ENCODE results near the gene POLE.
A peak's percentile ranks its signal among the peaks of the same experiment; 100 is the strongest.
"Not testable (repeated sequence)": the region's sequence is repeated elsewhere in the genome, so short reads cannot be mapped to it uniquely, and the experiment has no call there.

The POLE gene

GRCh38 chr12:132601171-132601883 is 85.8 kb downstream of the POLE start:
- Histone ChIP-seq H3K9me3 (ENCODE audit: insufficient read depth, low read depth, low read length) (no peaks in the 10 kb centered on the region), H3K4me3 (ENCODE audit: low read length) (no peak overlapping the region), H3K36me3 (ENCODE audit: insufficient read depth, low read depth, low read length) (no peaks in the 10 kb centered on the region), H3K27ac (ENCODE audit: low read length) (no peak overlapping the region), H3K4me1 (ENCODE audit: insufficient read depth, low read length) (no peaks in the 10 kb centered on the region), H3K27me3 (ENCODE audit: insufficient read depth, low read length) (peaks cover 85% of the 10 kb centered on the region), H3K9ac (ENCODE audit: low read depth, low read length) (no peak overlapping the region)

- Histone ChIP-seq H3K9ac (ENCODE audit: low read depth, low read length) (no peak overlapping the region), H3K4me1 (ENCODE audit: insufficient read depth, low read length) (no peaks in the 10 kb centered on the region), H3K4me3 (ENCODE audit: low read length) (peak overlapping the region; percentile 55; the same call in 1 of the 2 replicates), H3K9me3 (ENCODE audit: insufficient read depth, low read depth, low read length) (no peaks in the 10 kb centered on the region), H3K27ac (ENCODE audit: low read length) (no peak overlapping the region), H3K36me3 (ENCODE audit: insufficient read depth, low read depth, low read length) (no peaks in the 10 kb centered on the region), H3K27me3 (ENCODE audit: insufficient read depth, low read length) (peaks cover 85% of the 10 kb centered on the region)
Measured at GRCh38 chr12:132600048-132601032, 86.8 kb downstream of the POLE start.

GRCh38 chr12:132599502-132599901 is 87.6 kb downstream of the POLE start:
- not testable (repeated sequence) for H3K9ac ChIP-seq (ENCODE audit: low read depth, low read length); H3K27ac ChIP-seq (ENCODE audit: low read length); H3K4me3 ChIP-seq (ENCODE audit: low read length); H3K4me1 ChIP-seq (ENCODE audit: insufficient read depth, low read length); H3K9me3 ChIP-seq (ENCODE audit: insufficient read depth, low read depth, low read length); H3K36me3 ChIP-seq (ENCODE audit: insufficient read depth, low read depth, low read length)
- peaks cover 83% of the 10 kb centered on the region for H3K27me3 ChIP-seq (ENCODE audit: insufficient read depth, low read length)

GRCh38 chr12:132597333-132598316 is 89.5 kb downstream of the POLE start:
- Histone ChIP-seq H3K4me3 (ENCODE audit: low read length) (peak overlapping the region; percentile 49), H3K9me3 (ENCODE audit: insufficient read depth, low read depth, low read length) (no peaks in the 10 kb centered on the region), H3K36me3 (ENCODE audit: insufficient read depth, low read depth, low read length) (no peaks in the 10 kb centered on the region), H3K27me3 (ENCODE audit: insufficient read depth, low read length) (peaks cover 83% of the 10 kb centered on the region), H3K4me1 (ENCODE audit: insufficient read depth, low read length) (no peaks in the 10 kb centered on the region), H3K9ac (ENCODE audit: low read depth, low read length) (no peak overlapping the region), H3K27ac (ENCODE audit: low read length) (no peak overlapping the region)

GRCh38 chr12:132596016-132596415 is 91.1 kb downstream of the POLE start:
- Histone ChIP-seq H3K9ac (ENCODE audit: low read depth, low read length) (no peak overlapping the region), H3K4me1 (ENCODE audit: insufficient read depth, low read length) (no peaks in the 10 kb centered on the region), H3K27me3 (ENCODE audit: insufficient read depth, low read length) (peaks cover 80% of the 10 kb centered on the region), H3K4me3 (ENCODE audit: low read length) (no peak overlapping the region), H3K9me3 (ENCODE audit: insufficient read depth, low read depth, low read length) (no peaks in the 10 kb centered on the region), H3K36me3 (ENCODE audit: insufficient read depth, low read depth, low read length) (no peaks in the 10 kb centered on the region), H3K27ac (ENCODE audit: low read length) (no peak overlapping the region)

- H3K36me3 ChIP-seq (ENCODE audit: insufficient read depth, low read depth, low read length), result no peaks in the 10 kb centered on the region
- H3K4me3 ChIP-seq (ENCODE audit: low read length), result no peak overlapping the region
- H3K4me1 ChIP-seq (ENCODE audit: insufficient read depth, low read length), result no peaks in the 10 kb centered on the region
- no peaks in the 10 kb centered on the region for H3K9me3 ChIP-seq (ENCODE audit: insufficient read depth, low read depth, low read length)
- H3K9ac ChIP-seq (ENCODE audit: low read depth, low read length), result no peak overlapping the region
- no peak overlapping the region for H3K27ac ChIP-seq (ENCODE audit: low read length)
- H3K27me3 ChIP-seq (ENCODE audit: insufficient read depth, low read length), result peaks cover 80% of the 10 kb centered on the region
Measured at GRCh38 chr12:132595183-132595582, 92.0 kb downstream of the POLE start.

GRCh38 chr12:132593938-132594358 is 93.2 kb downstream of the POLE start:
- Histone ChIP-seq H3K4me3 (ENCODE audit: low read length) (no peak overlapping the region), H3K27ac (ENCODE audit: low read length) (no peak overlapping the region), H3K9ac (ENCODE audit: low read depth, low read length) (no peak overlapping the region), H3K36me3 (ENCODE audit: insufficient read depth, low read depth, low read length) (no peaks in the 10 kb centered on the region), H3K4me1 (ENCODE audit: insufficient read depth, low read length) (no peaks in the 10 kb centered on the region), H3K27me3 (ENCODE audit: insufficient read depth, low read length) (peaks cover 83% of the 10 kb centered on the region), H3K9me3 (ENCODE audit: insufficient read depth, low read depth, low read length) (no peaks in the 10 kb centered on the region)

- peaks cover 87% of the 10 kb centered on the region for H3K27me3 ChIP-seq (ENCODE audit: insufficient read depth, low read length)
- H3K27ac ChIP-seq (ENCODE audit: low read length), result no peak overlapping the region
- H3K4me3 ChIP-seq (ENCODE audit: low read length), result no peak overlapping the region
- no peak overlapping the region for H3K9ac ChIP-seq (ENCODE audit: low read depth, low read length)
- no peaks in the 10 kb centered on the region for H3K36me3 ChIP-seq (ENCODE audit: insufficient read depth, low read depth, low read length)
- H3K4me1 ChIP-seq (ENCODE audit: insufficient read depth, low read length), result no peaks in the 10 kb centered on the region
- no peaks in the 10 kb centered on the region for H3K9me3 ChIP-seq (ENCODE audit: insufficient read depth, low read depth, low read length)
Measured at GRCh38 chr12:132593521-132593920, 93.6 kb downstream of the POLE start.

- Histone ChIP-seq H3K36me3 (ENCODE audit: insufficient read depth, low read depth, low read length) (no peaks in the 10 kb centered on the region), H3K27ac (ENCODE audit: low read length) (no peak overlapping the region), H3K4me3 (ENCODE audit: low read length) (no peak overlapping the region), H3K4me1 (ENCODE audit: insufficient read depth, low read length) (no peaks in the 10 kb centered on the region), H3K9me3 (ENCODE audit: insufficient read depth, low read depth, low read length) (no peaks in the 10 kb centered on the region), H3K27me3 (ENCODE audit: insufficient read depth, low read length) (peaks cover 91% of the 10 kb centered on the region), H3K9ac (ENCODE audit: low read depth, low read length) (no peak overlapping the region)
Measured at GRCh38 chr12:132593071-132593470, 94.1 kb downstream of the POLE start.

- no peak overlapping the region for H3K4me3 ChIP-seq (ENCODE audit: low read length)
- no peaks in the 10 kb centered on the region for H3K36me3 ChIP-seq (ENCODE audit: insufficient read depth, low read depth, low read length)
- no peak overlapping the region for H3K9ac ChIP-seq (ENCODE audit: low read depth, low read length)
- peaks cover 95% of the 10 kb centered on the region for H3K27me3 ChIP-seq (ENCODE audit: insufficient read depth, low read length)
- H3K9me3 ChIP-seq (ENCODE audit: insufficient read depth, low read depth, low read length), result no peaks in the 10 kb centered on the region
- H3K4me1 ChIP-seq (ENCODE audit: insufficient read depth, low read length), result no peaks in the 10 kb centered on the region
- H3K27ac ChIP-seq (ENCODE audit: low read length), result no peak overlapping the region
Measured at GRCh38 chr12:132592282-132592970, 94.7 kb downstream of the POLE start.

All from iPS-20b (cell line).